ENCODE results near the gene RNU7-1. TPM values are rescaled to one million over a fixed set of nuclear protein-coding genes. Genes with fewer than 3 reads are reported as not detected.

RNU7-1 gene
- total RNA-seq, 4 donors from 2014 or later = not detected

DNA sequence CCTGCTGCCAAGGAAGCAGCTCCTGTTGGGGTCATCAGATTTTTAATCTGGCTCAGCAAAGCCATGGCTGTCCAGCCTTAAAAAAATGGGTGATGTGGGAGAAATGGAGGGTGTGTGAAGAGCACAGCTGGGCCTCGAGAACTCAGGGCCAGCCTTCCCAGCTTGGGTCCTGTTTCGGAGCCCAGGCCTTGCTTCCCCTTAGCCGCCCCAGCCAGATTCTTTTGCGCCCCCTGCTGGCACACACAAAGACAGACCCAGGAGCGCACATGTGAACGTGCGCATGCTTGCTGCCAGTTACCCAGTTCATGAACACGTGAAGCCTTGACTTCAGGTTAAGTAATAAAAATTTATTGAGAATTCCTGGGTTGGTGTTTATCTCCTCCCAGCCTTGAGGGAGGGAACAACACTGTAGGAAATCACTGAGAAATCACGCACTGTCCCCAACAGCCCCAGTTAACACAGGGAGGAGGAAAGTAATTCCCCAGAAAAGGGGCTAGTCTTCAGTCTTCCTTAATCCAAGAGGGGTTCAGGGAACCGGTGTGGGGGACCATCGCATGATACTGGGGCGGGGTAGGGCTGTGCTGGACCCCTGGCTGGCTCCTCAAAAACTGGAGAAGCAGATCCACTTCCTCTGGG, 21.5 kb downstream of the RNU7-1 start:
- H3K27ac ChIP-seq = peak overlapping the region; percentile 67 to 100 (median 95)
- H3K4me1 ChIP-seq = peaks cover 9 to 69% (median 35%) of the 10 kb centered on the region in 4 donors
- TF ChIP-seq CTCF (IDR thresholded peaks at IDR 0.05) (peak; percentile 92 to 98 (median 96)), POLR2A (IDR thresholded peaks at IDR 0.05) (peak; percentile 41 to 76)
- peaks cover 0 to 40% (median 0%) of the 10 kb centered on the region in 3 donors for H3K36me3 ChIP-seq
- peak overlapping the region in 2 of 4 donors; percentile 62 to 83 for H3K4me3 ChIP-seq
- H3K9me3 ChIP-seq = no peaks in the 10 kb centered on the region
- DNase-seq = peak; percentile 82 to 95 (median 92)
- no peaks in the 10 kb centered on the region for H3K27me3 ChIP-seq

- DNase-seq = peak in 1 of 3 donors; percentile 34
- peaks cover 0 to 40% (median 0%) of the 10 kb centered on the region in 3 donors for H3K36me3 ChIP-seq
- no peaks in the 10 kb centered on the region for H3K9me3 ChIP-seq
- no peaks in the 10 kb centered on the region for H3K27me3 ChIP-seq
- H3K4me1 ChIP-seq = peaks cover 6 to 64% (median 29%) of the 10 kb centered on the region in 4 donors
- no peak overlapping the region for H3K4me3 ChIP-seq
- H3K27ac ChIP-seq = peak overlapping the region; percentile 61 to 100 (median 82)
- TF ChIP-seq CTCF (IDR thresholded peaks at IDR 0.05) = no peak
- peak in 1 of 2 donors; percentile 3 for TF ChIP-seq POLR2A (IDR thresholded peaks at IDR 0.05)
Observed at GRCh38 chr12:6965714-6966113, 22.1 kb downstream of the RNU7-1 start.

DNA sequence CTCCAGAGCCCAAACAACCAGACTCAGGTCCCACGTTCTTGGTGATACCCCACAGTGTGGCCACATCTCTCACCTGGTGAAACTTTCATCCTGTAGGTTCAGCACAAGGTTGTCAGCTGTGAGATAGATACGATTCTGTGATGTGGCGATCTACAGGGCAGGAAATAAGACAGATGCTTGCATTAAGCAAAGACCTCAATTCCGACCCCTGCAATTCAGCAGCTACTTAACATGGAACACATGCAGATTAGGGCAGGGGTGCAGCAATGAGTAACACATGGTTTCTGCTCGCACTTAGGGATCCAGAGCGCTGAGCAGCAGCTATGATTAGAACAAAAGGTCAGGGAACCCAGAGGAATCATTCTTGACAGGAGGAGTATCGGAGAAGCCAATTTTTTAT, 22.7 kb downstream of the RNU7-1 start:
- Histone ChIP-seq H3K36me3 (peaks cover 0 to 40% (median 0%) of the 10 kb centered on the region in 3 donors), H3K27me3 (no peaks in the 10 kb centered on the region), H3K4me1 (peaks cover 1 to 58% (median 25%) of the 10 kb centered on the region in 4 donors), H3K9me3 (no peaks in the 10 kb centered on the region), H3K4me3 (no peak overlapping the region), H3K27ac (peak overlapping the region in 3 of 4 donors; percentile 61 to 100 (median 97))
- TF ChIP-seq CTCF (IDR thresholded peaks at IDR 0.05) (no peak), POLR2A (IDR thresholded peaks at IDR 0.05) (no peak)
- DNase-seq = peak in 1 of 3 donors; percentile 33

- H3K36me3 ChIP-seq = peaks cover 0 to 40% (median 0%) of the 10 kb centered on the region in 3 donors
- peaks cover 5 to 54% (median 18%) of the 10 kb centered on the region in 4 donors for H3K4me1 ChIP-seq
- H3K9me3 ChIP-seq = no peaks in the 10 kb centered on the region
- peak in 2 of 3 donors; percentile 49 to 58 for DNase-seq
- peak in 1 of 2 donors; percentile 27 for TF ChIP-seq POLR2A (IDR thresholded peaks at IDR 0.05)
- no peak for TF ChIP-seq CTCF (IDR thresholded peaks at IDR 0.05)
- peak overlapping the region in 3 of 4 donors; percentile 30 to 100 (median 93) for H3K27ac ChIP-seq
- no peaks in the 10 kb centered on the region for H3K27me3 ChIP-seq
- H3K4me3 ChIP-seq = no peak overlapping the region
Observed at GRCh38 chr12:6967651-6968100, 24.1 kb downstream of the RNU7-1 start.

DNA sequence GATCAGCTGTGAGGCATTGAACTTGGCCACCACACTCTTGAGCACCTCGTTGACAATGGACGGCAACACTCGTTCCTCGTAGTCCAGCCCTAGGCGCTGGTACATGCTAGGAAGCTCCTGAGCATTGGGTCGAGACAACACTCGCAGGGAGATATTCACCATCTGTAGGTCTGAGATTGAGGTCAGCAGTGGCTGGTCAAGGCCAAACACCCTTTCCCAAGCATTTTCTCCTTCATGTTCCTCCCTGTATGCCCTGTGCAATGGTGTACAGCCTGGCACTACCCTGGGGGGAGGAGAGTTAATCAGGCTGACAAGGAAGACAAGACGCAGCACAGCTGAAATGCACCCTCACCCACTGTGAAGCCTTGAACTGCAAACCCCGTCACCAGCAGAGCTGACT, 24.8 kb downstream of the RNU7-1 start:
- Histone ChIP-seq H3K9me3 (no peaks in the 10 kb centered on the region), H3K4me1 (peaks cover 5 to 54% (median 18%) of the 10 kb centered on the region in 4 donors), H3K36me3 (peaks cover 0 to 40% (median 0%) of the 10 kb centered on the region in 3 donors), H3K27me3 (no peaks in the 10 kb centered on the region), H3K27ac (peak overlapping the region in 3 of 4 donors; percentile 30 to 100 (median 93)), H3K4me3 (peak overlapping the region in 1 of 4 donors; percentile 82)
- TF ChIP-seq CTCF (IDR thresholded peaks at IDR 0.05) (no peak), POLR2A (IDR thresholded peaks at IDR 0.05) (no peak)
- DNase-seq = no peak

All from Peyer's patch (tissue), 4 donors.